NB4 (cell line): ENCODE data around the gene BRPF1.
A peak's percentile ranks its signal among the peaks of the same experiment; 100 is the strongest.

Source experiments
- CTCF ChIP-seq: IDR thresholded peaks from one replicate; pipeline ENCODE4 v1.5.1; 2012; ENCODE audit warnings: low read depth, low read length
- MYC ChIP-seq: IDR thresholded peaks from 2 replicates; pipeline ENCODE4 v1.6.1; 2011; ENCODE audit warnings: low read depth, low read length
- POLR2A ChIP-seq: IDR thresholded peaks from 2 replicates; pipeline ENCODE4 v1.6.1; 2011; ENCODE audit warnings: mild to moderate bottlenecking; ENCODE audit not compliant: insufficient read length; ENCODE audit errors: extremely low read depth

- TF ChIP-seq MYC = peak; percentile 83
- peak; percentile 89 for TF ChIP-seq CTCF
- no peak for TF ChIP-seq POLR2A
Observed at GRCh38 chr3:9715764-9716437, 15.6 kb upstream of the BRPF1 start.
